Measurements from ENCODE around the gene C20orf204. TPM values are rescaled to one million over a fixed set of nuclear protein-coding genes. Genes with fewer than 3 reads are reported as not detected.
A peak's percentile ranks its signal among the peaks of the same experiment; 100 is the strongest.

C20orf204 gene
- total and polyA plus RNA-seq, 9 of the 15 experiments (the other 6 are each of a cell fraction or from before 2014, with no cell fraction given), result 0.11 to 1.1 (median 0.36) TPM; not detected in 2

GRCh38 chr20:64063389-64064144, 27.6 kb downstream of the C20orf204 start (continued):
- no peak for TF ChIP-seq IRF1 (CRISPR knock-in tag; IDR thresholded peaks at IDR 0.05; ENCODE audit: borderline replicate concordance)
- TF ChIP-seq ZBTB40 (IDR thresholded peaks at IDR 0.05), result no peak
- TF ChIP-seq ZBTB40 (CRISPR knock-in tag; IDR thresholded peaks at IDR 0.05), result no peak
- TF ChIP-seq SNIP1 (IDR thresholded peaks at IDR 0.05; ENCODE audit: low read depth), result no peak
- peak; percentile 40 for TF ChIP-seq RBM22 (IDR thresholded peaks at IDR 0.05; ENCODE audit: low read depth, low read length, poor library complexity, severe bottlenecking)
- TF ChIP-seq DNMT1 (IDR thresholded peaks at IDR 0.05), result no peak
- TF ChIP-seq CHD2 (IDR thresholded peaks at IDR 0.05; ENCODE audit: low read depth, low read length), result no peak
- TF ChIP-seq ESRRA (IDR thresholded peaks at IDR 0.05; ENCODE audit: borderline replicate concordance, low read depth), result no peak
- TF ChIP-seq FOXJ3 (CRISPR knock-in tag; IDR thresholded peaks at IDR 0.05), result no peak
- no peak for TF ChIP-seq HMBOX1 (IDR thresholded peaks at IDR 0.05)
- TF ChIP-seq MTA1 (IDR thresholded peaks at IDR 0.05; ENCODE audit: borderline replicate concordance), result no peak
- no peak for TF ChIP-seq MTF1 (CRISPR knock-in tag; IDR thresholded peaks at IDR 0.05; ENCODE audit: borderline replicate concordance)
- no peak for TF ChIP-seq GMEB1 (CRISPR knock-in tag; IDR thresholded peaks at IDR 0.05)
